Adrenal gland (tissue), 5 donors: ENCODE measurements around the gene CCDC117.
A peak's percentile ranks its signal among the peaks of the same experiment; 100 is the strongest.

Source experiments
- POLR2A ChIP-seq, 2 donors: fragments of 450-650 bp; IDR thresholded peaks; one replicate each; pipeline ENCODE4 v1.6.1; 2017; ENCODE audit warnings: antibody characterized with exemption in 2 of 2, mild to moderate bottlenecking in 2 of 2, moderate library complexity in 1 of 2
- TF ChIP-seq, protein P1 (sequence below), 6 experiments: fragments of 450-650 bp in 4 of 6; fragments of 200-600 bp in 2 of 6; sonication (generic) in 1 of 6; IDR thresholded peaks; 1 replicate in 5 of 6; 2 replicates in 1 of 6; pipeline versions ENCODE4 v1.5.1 to v1.8.0; 2016 to 2021; ENCODE audit warnings: antibody characterized with exemption in 6 of 6, mild to moderate bottlenecking in 2 of 6, moderate library complexity in 1 of 6
- donor health status: DM: no; HTN: no; CAD: no.

GRCh38 chr22:28772633-28773460 is at the start of gene CCDC117:
- TF ChIP-seq, protein P1, sequence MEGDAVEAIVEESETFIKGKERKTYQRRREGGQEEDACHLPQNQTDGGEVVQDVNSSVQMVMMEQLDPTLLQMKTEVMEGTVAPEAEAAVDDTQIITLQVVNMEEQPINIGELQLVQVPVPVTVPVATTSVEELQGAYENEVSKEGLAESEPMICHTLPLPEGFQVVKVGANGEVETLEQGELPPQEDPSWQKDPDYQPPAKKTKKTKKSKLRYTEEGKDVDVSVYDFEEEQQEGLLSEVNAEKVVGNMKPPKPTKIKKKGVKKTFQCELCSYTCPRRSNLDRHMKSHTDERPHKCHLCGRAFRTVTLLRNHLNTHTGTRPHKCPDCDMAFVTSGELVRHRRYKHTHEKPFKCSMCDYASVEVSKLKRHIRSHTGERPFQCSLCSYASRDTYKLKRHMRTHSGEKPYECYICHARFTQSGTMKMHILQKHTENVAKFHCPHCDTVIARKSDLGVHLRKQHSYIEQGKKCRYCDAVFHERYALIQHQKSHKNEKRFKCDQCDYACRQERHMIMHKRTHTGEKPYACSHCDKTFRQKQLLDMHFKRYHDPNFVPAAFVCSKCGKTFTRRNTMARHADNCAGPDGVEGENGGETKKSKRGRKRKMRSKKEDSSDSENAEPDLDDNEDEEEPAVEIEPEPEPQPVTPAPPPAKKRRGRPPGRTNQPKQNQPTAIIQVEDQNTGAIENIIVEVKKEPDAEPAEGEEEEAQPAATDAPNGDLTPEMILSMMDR (IDR thresholded peaks at IDR 0.05) = peak in 3 of 6 experiments; percentile 35 to 59 (median 46)
- TF ChIP-seq POLR2A (IDR thresholded peaks at IDR 0.05) = peak; percentile 81 to 87
